HepG2 (cell line): ENCODE measurements around the gene ZNF74.

Source experiments
- AGO1 ChIP-seq: fragments of 200-400 bp; formaldehyde crosslinking; IDR thresholded peaks from 2 replicates; pipeline ENCODE4 v1.6.1; 2017; ENCODE audit warnings: mild to moderate bottlenecking, low read depth, low read length, moderate library complexity; ENCODE audit not compliant: poor library complexity, severe bottlenecking
- ASH2L ChIP-seq: fragments of 300-600, 200-600 bp; sonication (generic); IDR thresholded peaks from 2 replicates; pipeline ENCODE4 v1.7.0; 2017; ENCODE audit warnings: low read depth, mild to moderate bottlenecking, moderate library complexity, mixed read lengths, low read length; ENCODE audit not compliant: insufficient read length
- BRD4 ChIP-seq: sonication (generic); formaldehyde crosslinking; IDR thresholded peaks from 2 replicates; pipeline ENCODE4 v1.4.0; 2020; ENCODE audit warnings: missing genetic modification reagents
- EZH2 ChIP-seq: conservative IDR thresholded peaks from 2 replicates; pipeline ENCODE4 v1.6.1; 2012; ENCODE audit warnings: mild to moderate bottlenecking, low read depth, low read length, moderate library complexity
- MXI1 ChIP-seq: IDR thresholded peaks from 3 replicates; pipeline ENCODE4 v1.6.1; 2012; ENCODE audit warnings: low read depth, low read length, inconsistent platforms, borderline replicate concordance
- POLR2A ChIP-seq, 2 experiments: IDR thresholded peaks; 2 replicates each; pipeline ENCODE4 v1.6.1; 2011; ENCODE audit warnings: low read depth in 2 of 2, low read length in 2 of 2, mild to moderate bottlenecking in 1 of 2, moderate library complexity in 1 of 2; ENCODE audit not compliant: insufficient read depth in 1 of 2
- STAG1 ChIP-seq: sonication (generic); formaldehyde crosslinking; IDR thresholded peaks from 2 replicates; pipeline ENCODE4 v1.4.0; 2020; ENCODE audit warnings: missing genetic modification reagents
- ZNF34 ChIP-seq: sonication (generic); formaldehyde crosslinking; IDR thresholded peaks from 2 replicates; pipeline ENCODE4 v1.4.0; 2020; ENCODE audit warnings: mild to moderate bottlenecking, missing genetic modification reagents, borderline replicate concordance
- ZNF510 ChIP-seq: sonication (generic); formaldehyde crosslinking; IDR thresholded peaks from 2 replicates; pipeline ENCODE4 v1.4.0; 2020; ENCODE audit warnings: low read depth, mild to moderate bottlenecking, missing genetic modification reagents
- TF ChIP-seq, protein P1 (sequence below): sonication (generic); formaldehyde crosslinking; IDR thresholded peaks from 2 replicates; pipeline ENCODE4 v1.5.0; 2020; ENCODE audit warnings: mild to moderate bottlenecking, missing genetic modification reagents, moderate library complexity
- TF ChIP-seq, protein P2 (sequence below): fragments of 450-650 bp; IDR thresholded peaks from 2 replicates; pipeline ENCODE4 v1.6.1; 2016

- TF ChIP-seq, protein P1, sequence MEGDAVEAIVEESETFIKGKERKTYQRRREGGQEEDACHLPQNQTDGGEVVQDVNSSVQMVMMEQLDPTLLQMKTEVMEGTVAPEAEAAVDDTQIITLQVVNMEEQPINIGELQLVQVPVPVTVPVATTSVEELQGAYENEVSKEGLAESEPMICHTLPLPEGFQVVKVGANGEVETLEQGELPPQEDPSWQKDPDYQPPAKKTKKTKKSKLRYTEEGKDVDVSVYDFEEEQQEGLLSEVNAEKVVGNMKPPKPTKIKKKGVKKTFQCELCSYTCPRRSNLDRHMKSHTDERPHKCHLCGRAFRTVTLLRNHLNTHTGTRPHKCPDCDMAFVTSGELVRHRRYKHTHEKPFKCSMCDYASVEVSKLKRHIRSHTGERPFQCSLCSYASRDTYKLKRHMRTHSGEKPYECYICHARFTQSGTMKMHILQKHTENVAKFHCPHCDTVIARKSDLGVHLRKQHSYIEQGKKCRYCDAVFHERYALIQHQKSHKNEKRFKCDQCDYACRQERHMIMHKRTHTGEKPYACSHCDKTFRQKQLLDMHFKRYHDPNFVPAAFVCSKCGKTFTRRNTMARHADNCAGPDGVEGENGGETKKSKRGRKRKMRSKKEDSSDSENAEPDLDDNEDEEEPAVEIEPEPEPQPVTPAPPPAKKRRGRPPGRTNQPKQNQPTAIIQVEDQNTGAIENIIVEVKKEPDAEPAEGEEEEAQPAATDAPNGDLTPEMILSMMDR (CRISPR knock-in tag): no peak
- TF ChIP-seq, protein P2, sequence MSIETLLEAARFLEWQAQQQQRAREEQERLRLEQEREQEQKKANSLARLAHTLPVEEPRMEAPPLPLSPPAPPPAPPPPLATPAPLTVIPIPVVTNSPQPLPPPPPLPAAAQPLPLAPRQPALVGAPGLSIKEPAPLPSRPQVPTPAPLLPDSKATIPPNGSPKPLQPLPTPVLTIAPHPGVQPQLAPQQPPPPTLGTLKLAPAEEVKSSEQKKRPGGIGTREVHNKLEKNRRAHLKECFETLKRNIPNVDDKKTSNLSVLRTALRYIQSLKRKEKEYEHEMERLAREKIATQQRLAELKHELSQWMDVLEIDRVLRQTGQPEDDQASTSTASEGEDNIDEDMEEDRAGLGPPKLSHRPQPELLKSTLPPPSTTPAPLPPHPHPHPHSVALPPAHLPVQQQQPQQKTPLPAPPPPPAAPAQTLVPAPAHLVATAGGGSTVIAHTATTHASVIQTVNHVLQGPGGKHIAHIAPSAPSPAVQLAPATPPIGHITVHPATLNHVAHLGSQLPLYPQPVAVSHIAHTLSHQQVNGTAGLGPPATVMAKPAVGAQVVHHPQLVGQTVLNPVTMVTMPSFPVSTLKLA: no peak
- TF ChIP-seq BRD4 (CRISPR knock-in tag): no peak
- no peak for TF ChIP-seq ZNF34 (CRISPR knock-in tag)
- TF ChIP-seq POLR2A (IDR thresholded peaks at IDR 0.05; ENCODE audit: insufficient read depth in 1 of 2, low read depth in 2 of 2, low read length in 2 of 2): no peak
- no peak for TF ChIP-seq AGO1
- TF ChIP-seq ZNF510: no peak
- no peak for TF ChIP-seq MXI1
- no peak for TF ChIP-seq ASH2L
- no peak for TF ChIP-seq STAG1 (CRISPR knock-in tag)
- TF ChIP-seq EZH2: no peak
These were observed 12.2 kb downstream of the ZNF74 start for GRCh38 chr22:20405931-20406685.
